Measurements from ENCODE around the gene ACER1.
"Not testable (repeated sequence)": the region's sequence is repeated elsewhere in the genome, so short reads cannot be mapped to it uniquely, and the experiment has no call there.

The ACER1 gene

GRCh38 chr19:6372594-6373095, 39.2 kb upstream of the ACER1 start, which contains the start of gene ALKBH7:
ALKBH7 (plus strand) TSS chr19:6372794; CDS start chr19:6372821, 27 bp downstream.
- TF ChIP-seq CTCF (IDR thresholded peaks at IDR 0.05; ENCODE audit: low read length, missing control alignments): no peak
- DNase-seq (ENCODE audit: low read depth): peak; percentile 100
- peak within 1 kb of the TSS; percentile 79 for H3K4me3 ChIP-seq (replicated peaks; ENCODE audit: low read depth, low read length)

- no peak overlapping the region for H3K4me3 ChIP-seq (replicated peaks; ENCODE audit: low read depth, low read length)
- no peak for TF ChIP-seq CTCF (IDR thresholded peaks at IDR 0.05; ENCODE audit: low read length, missing control alignments)
- no peak for DNase-seq (ENCODE audit: low read depth)
Measured at GRCh38 chr19:6364353-6364752, 30.9 kb upstream of the ACER1 start.

- no peak for TF ChIP-seq CTCF (IDR thresholded peaks at IDR 0.05; ENCODE audit: low read length, missing control alignments)
- peak overlapping the region; percentile 81 for H3K4me3 ChIP-seq (replicated peaks; ENCODE audit: low read depth, low read length)
- DNase-seq (ENCODE audit: low read depth): no peak
Measured at GRCh38 chr19:6362351-6362801, 29.0 kb upstream of the ACER1 start.

- no peak for DNase-seq (ENCODE audit: low read depth)
Measured at GRCh38 chr19:6362027-6362350, 28.6 kb upstream of the ACER1 start.

GRCh38 chr19:6360857-6361216, 27.4 kb upstream of the ACER1 start:
- peak overlapping the region; percentile 81 for H3K4me3 ChIP-seq (replicated peaks; ENCODE audit: low read depth, low read length)
- DNase-seq (ENCODE audit: low read depth): not testable (repeated sequence)

More at GRCh38 chr19:6362027-6362350, 28.6 kb upstream of the ACER1 start:
- no peak for TF ChIP-seq CTCF (IDR thresholded peaks at IDR 0.05; ENCODE audit: low read length, missing control alignments)
- H3K4me3 ChIP-seq (replicated peaks; ENCODE audit: low read depth, low read length): peak overlapping the region; percentile 81

- not testable (repeated sequence) for DNase-seq (ENCODE audit: low read depth); H3K4me3 ChIP-seq (replicated peaks; ENCODE audit: low read depth, low read length)
Measured at GRCh38 chr19:6360445-6360844, 27.0 kb upstream of the ACER1 start.

GRCh38 chr19:6359568-6360341, 26.3 kb upstream of the ACER1 start:
- no peak for TF ChIP-seq CTCF (IDR thresholded peaks at IDR 0.05; ENCODE audit: low read length, missing control alignments)
- H3K4me3 ChIP-seq (replicated peaks; ENCODE audit: low read depth, low read length): no peak overlapping the region
- DNase-seq (ENCODE audit: low read depth): no peak

GRCh38 chr19:6358003-6358402, 24.6 kb upstream of the ACER1 start:
- TF ChIP-seq CTCF (IDR thresholded peaks at IDR 0.05; ENCODE audit: low read length, missing control alignments): no peak
- DNase-seq (ENCODE audit: low read depth): no peak
- H3K4me3 ChIP-seq (replicated peaks; ENCODE audit: low read depth, low read length): no peak overlapping the region

All from fibroblast of pulmonary artery (primary cell).